ENCODE measurements around the gene SEPTIN11.

- TF ChIP-seq, protein P1, sequence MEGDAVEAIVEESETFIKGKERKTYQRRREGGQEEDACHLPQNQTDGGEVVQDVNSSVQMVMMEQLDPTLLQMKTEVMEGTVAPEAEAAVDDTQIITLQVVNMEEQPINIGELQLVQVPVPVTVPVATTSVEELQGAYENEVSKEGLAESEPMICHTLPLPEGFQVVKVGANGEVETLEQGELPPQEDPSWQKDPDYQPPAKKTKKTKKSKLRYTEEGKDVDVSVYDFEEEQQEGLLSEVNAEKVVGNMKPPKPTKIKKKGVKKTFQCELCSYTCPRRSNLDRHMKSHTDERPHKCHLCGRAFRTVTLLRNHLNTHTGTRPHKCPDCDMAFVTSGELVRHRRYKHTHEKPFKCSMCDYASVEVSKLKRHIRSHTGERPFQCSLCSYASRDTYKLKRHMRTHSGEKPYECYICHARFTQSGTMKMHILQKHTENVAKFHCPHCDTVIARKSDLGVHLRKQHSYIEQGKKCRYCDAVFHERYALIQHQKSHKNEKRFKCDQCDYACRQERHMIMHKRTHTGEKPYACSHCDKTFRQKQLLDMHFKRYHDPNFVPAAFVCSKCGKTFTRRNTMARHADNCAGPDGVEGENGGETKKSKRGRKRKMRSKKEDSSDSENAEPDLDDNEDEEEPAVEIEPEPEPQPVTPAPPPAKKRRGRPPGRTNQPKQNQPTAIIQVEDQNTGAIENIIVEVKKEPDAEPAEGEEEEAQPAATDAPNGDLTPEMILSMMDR (IDR thresholded peaks at IDR 0.05) = no peak
- no peak for TF ChIP-seq POLR2A (IDR thresholded peaks at IDR 0.05)
Observed at GRCh38 chr4:76984788-76985211, 35.2 kb downstream of the SEPTIN11 start.
